Placental pericyte (primary cell): ENCODE data around the gene PCDHB12. TPM values are rescaled to one million over a fixed set of nuclear protein-coding genes. Genes with fewer than 3 reads are reported as not detected.

Experiments
- total RNA-seq: library from RNA; depleted of rRNA; stranded (reverse); fragments of >200 nt; gene quantifications from 2 replicates; pipeline ENCODE4 v1.2.3, GENCODE V29; 2012

The PCDHB12 gene
- total RNA-seq = under 0.01 TPM in 1 of 2 replicates, not detected in the other

GRCh38 chr5:141208478-141208877, at the start of gene PCDHB12:
Gene PCDHB12 (plus strand): TSS chr5:141208719. CDS start chr5:141208908, 189 bp downstream.

GRCh38 chr5:141172381-141173204, 35.9 kb upstream of the PCDHB12 start, which contains the start of gene PCDHB7:
Gene PCDHB7 (plus strand): TSS chr5:141172644. CDS start chr5:141172836, 192 bp downstream.

GRCh38 chr5:141177577-141178191, 30.8 kb upstream of the PCDHB12 start, which contains the start of gene PCDHB8:
Gene PCDHB8 (plus strand): TSS chr5:141177790. CDS start chr5:141178035, 245 bp downstream.

DNA sequence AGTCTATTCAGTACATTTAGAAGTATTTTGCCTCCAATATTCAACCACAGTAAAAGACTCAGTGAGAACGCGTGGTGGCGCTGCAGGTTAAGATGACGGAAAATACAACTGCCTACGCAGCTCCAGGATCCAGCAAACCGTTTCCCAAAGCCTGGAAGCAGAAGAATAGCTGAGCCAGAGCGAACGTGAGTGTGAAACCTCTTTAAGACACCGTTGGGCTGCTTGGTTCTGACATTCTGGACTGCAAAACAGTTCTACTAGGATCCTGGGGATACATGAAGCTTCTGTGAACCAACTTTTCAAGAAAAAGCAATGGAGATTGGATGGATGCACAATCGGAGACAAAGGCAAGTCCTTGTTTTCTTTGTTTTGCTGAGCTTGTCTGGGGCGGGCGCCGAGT, 26.3 kb upstream of the PCDHB12 start, which contains the start of gene PCDHB16:
Gene PCDHB16 (plus strand): TSS at position 140 of the 400 bp plus-strand sequence. CDS start 173 bp downstream, at position 313.

GRCh38 chr5:141186897-141187512, 21.5 kb upstream of the PCDHB12 start, which contains the start of gene PCDHB9:
Gene PCDHB9 (plus strand): TSS chr5:141187161. CDS start chr5:141187319, 158 bp downstream.

DNA sequence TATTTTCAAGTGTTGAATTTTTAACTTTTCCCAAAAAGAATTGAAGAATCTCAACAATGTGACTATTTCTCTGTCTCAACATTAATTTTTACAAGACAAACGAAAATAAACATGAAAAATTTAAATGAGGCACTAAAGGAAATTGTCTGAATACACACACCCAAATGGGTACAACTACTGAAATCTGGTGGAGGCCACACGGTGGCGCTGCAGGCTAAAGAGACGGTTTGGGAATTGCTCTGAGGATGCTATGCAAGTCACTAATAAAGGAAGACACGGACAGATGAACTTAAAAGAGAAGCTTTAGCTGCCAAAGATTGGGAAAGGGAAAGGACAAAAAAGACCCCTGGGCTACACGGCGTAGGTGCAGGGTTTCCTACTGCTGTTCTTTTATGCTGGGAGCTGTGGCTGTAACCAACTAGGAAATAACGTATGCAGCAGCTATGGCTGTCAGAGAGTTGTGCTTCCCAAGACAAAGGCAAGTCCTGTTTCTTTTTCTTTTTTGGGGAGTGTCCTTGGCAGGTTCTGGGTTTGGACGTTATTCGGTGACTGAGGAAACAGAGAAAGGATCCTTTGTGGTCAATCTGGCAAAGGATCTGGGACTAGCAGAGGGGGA, 16.3 kb upstream of the PCDHB12 start, which contains the start of gene PCDHB10:
Gene PCDHB10 (plus strand): TSS at position 244 of the 616 bp plus-strand sequence. CDS start 200 bp downstream, at position 444.

GRCh38 chr5:141199359-141200235, 8.9 kb upstream of the PCDHB12 start, which contains the start of gene PCDHB11:
Gene PCDHB11 (plus strand): TSS chr5:141199627. CDS start chr5:141199775, 148 bp downstream.

DNA sequence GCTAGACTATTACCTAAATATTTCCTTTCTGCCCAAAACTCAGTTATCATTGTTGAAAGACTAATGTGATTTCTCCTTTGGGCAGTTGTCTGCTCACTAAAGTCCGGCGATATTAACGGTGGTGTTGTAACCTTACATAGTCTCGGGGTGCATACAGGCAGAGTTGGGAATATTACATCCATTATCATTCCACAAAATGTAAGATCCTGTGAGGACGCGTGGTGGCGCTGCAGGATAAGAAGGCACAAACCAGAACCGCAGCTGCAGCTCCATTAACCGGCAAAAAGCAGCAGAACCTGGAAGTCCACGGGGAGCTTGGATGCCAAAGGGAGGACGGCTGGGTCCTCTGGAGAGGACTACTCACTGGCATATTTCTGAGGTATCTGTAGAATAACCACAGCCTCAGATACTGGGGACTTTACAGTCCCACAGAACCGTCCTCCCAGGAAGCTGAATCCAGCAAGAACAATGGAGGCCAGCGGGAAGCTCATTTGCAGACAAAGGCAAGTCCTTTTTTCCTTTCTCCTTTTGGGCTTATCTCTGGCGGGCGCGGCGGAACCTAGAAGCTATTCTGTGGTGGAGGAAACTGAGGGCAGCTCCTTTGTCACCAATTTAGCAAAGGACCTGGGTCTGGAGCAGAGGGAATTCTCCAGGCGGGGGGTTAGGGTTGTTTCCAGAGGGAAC, 5.3 kb downstream of the PCDHB12 start, which contains the start of gene PCDHB13:
Gene PCDHB13 (plus strand): TSS at position 264 of the 684 bp plus-strand sequence. CDS start 205 bp downstream, at position 469.

GRCh38 chr5:141223112-141223783, 14.7 kb downstream of the PCDHB12 start, which contains the start of gene PCDHB14:
Gene PCDHB14 (plus strand): TSS chr5:141223343. CDS start chr5:141223506, 163 bp downstream.

GRCh38 chr5:141245250-141245717, 36.8 kb downstream of the PCDHB12 start, which contains the start of gene PCDHB15:
Gene PCDHB15 (plus strand): TSS chr5:141245395. CDS start chr5:141245579, 184 bp downstream.

Other genes with a start within 250 kb of the PCDHB12 start
- gene PCDHAC2, start 242.2 kb upstream of the PCDHB12 start, total RNA-seq = 0.14 and 0.22 TPM in 2 replicates
- gene PCDHB1, start 157.3 kb upstream of the PCDHB12 start, total RNA-seq = not detected in 2 replicates
- gene PCDHB2, start 114.1 kb upstream of the PCDHB12 start, total RNA-seq = 0.22 and 0.29 TPM in 2 replicates
- under 0.01 and 0.29 TPM in 2 replicates for gene PCDHB3, start 108.2 kb upstream of the PCDHB12 start, total RNA-seq
- 0.14 TPM in 1 of 2 replicates, not detected in the other for gene PCDHB4, start 86.9 kb upstream of the PCDHB12 start, total RNA-seq
- 0.14 and 0.22 TPM in 2 replicates for gene PCDHB5, start 73.5 kb upstream of the PCDHB12 start, total RNA-seq
- gene PCDHB6, start 58.7 kb upstream of the PCDHB12 start, total RNA-seq = under 0.01 and 0.14 TPM in 2 replicates
- gene PCDHB7, start 36.1 kb upstream of the PCDHB12 start, total RNA-seq = under 0.01 and 0.14 TPM in 2 replicates
- gene PCDHB8, start 30.9 kb upstream of the PCDHB12 start, total RNA-seq = 0.29 TPM in 1 of 2 replicates, not detected in the other
- gene PCDHB16, start 26.3 kb upstream of the PCDHB12 start, total RNA-seq = under 0.01 and 0.14 TPM in 2 replicates
- 0.14 TPM in 1 of 2 replicates, not detected in the other for gene PCDHB9, start 21.6 kb upstream of the PCDHB12 start, total RNA-seq
- 0.22 and 0.43 TPM in 2 replicates for gene PCDHB10, start 16.4 kb upstream of the PCDHB12 start, total RNA-seq
- under 0.01 and 0.29 TPM in 2 replicates for gene PCDHB11, start 9.1 kb upstream of the PCDHB12 start, total RNA-seq
- 0.22 and 0.29 TPM in 2 replicates for gene PCDHB13, start 5.2 kb downstream of the PCDHB12 start, total RNA-seq
- 0.29 and 0.44 TPM in 2 replicates for gene PCDHB14, start 14.6 kb downstream of the PCDHB12 start, total RNA-seq
- gene PCDHB15, start 36.7 kb downstream of the PCDHB12 start, total RNA-seq = under 0.01 and 0.14 TPM in 2 replicates
- 0.44 and 2.0 TPM in 2 replicates for gene SLC25A2, start 95.3 kb downstream of the PCDHB12 start, total RNA-seq
- 43.1 and 61.6 TPM in 2 replicates for gene TAF7, start 112.1 kb downstream of the PCDHB12 start, total RNA-seq
- 0.43 and 0.88 TPM in 2 replicates for gene PCDHGA1, start 121.8 kb downstream of the PCDHB12 start, total RNA-seq
- gene PCDHGA2, start 130.0 kb downstream of the PCDHB12 start, total RNA-seq = 2.0 and 6.3 TPM in 2 replicates
- gene PCDHGA3, start 135.1 kb downstream of the PCDHB12 start, total RNA-seq = 4.0 and 5.5 TPM in 2 replicates
- 1.8 and 1.9 TPM in 2 replicates for gene PCDHGB1, start 141.4 kb downstream of the PCDHB12 start, total RNA-seq
- gene PCDHGA4, start 146.3 kb downstream of the PCDHB12 start, total RNA-seq = 5.0 and 6.1 TPM in 2 replicates
- gene PCDHGB2, start 151.3 kb downstream of the PCDHB12 start, total RNA-seq = 2.2 and 3.1 TPM in 2 replicates
- gene PCDHGA5, start 155.4 kb downstream of the PCDHB12 start, total RNA-seq = 1.5 and 1.9 TPM in 2 replicates
- gene PCDHGB3, start 161.5 kb downstream of the PCDHB12 start, total RNA-seq = 2.6 and 3.3 TPM in 2 replicates
- 4.3 and 4.8 TPM in 2 replicates for gene PCDHGA6, start 165.2 kb downstream of the PCDHB12 start, total RNA-seq
- gene PCDHGA7, start 174.0 kb downstream of the PCDHB12 start, total RNA-seq = 4.3 and 7.7 TPM in 2 replicates
- 28.2 and 30.4 TPM in 2 replicates for gene PCDHGB4, start 179.0 kb downstream of the PCDHB12 start, total RNA-seq
- 2.4 and 3.3 TPM in 2 replicates for gene PCDHGA8, start 183.9 kb downstream of the PCDHB12 start, total RNA-seq
- 27.3 and 27.4 TPM in 2 replicates for gene PCDHGB5, start 189.2 kb downstream of the PCDHB12 start, total RNA-seq
- gene PCDHGA9, start 194.1 kb downstream of the PCDHB12 start, total RNA-seq = 4.6 and 6.2 TPM in 2 replicates
- 4.3 and 5.3 TPM in 2 replicates for gene PCDHGB6, start 199.3 kb downstream of the PCDHB12 start, total RNA-seq
- 13.2 and 14.0 TPM in 2 replicates for gene PCDHGA10, start 204.3 kb downstream of the PCDHB12 start, total RNA-seq
- 7.6 and 14.0 TPM in 2 replicates for gene PCDHGB7, start 209.0 kb downstream of the PCDHB12 start, total RNA-seq
- 12.7 and 19.2 TPM in 2 replicates for gene PCDHGA11, start 212.3 kb downstream of the PCDHB12 start, total RNA-seq
- 30.0 and 37.5 TPM in 2 replicates for gene PCDHGA12, start 221.8 kb downstream of the PCDHB12 start, total RNA-seq